ENCODE measurements around the gene HMCES. TPM values are rescaled to one million over a fixed set of nuclear protein-coding genes. Genes with fewer than 3 reads are reported as not detected.

Gene HMCES
- total RNA-seq, 2 donors from 2014 or later = 45.0 to 53.7 TPM

DNA sequence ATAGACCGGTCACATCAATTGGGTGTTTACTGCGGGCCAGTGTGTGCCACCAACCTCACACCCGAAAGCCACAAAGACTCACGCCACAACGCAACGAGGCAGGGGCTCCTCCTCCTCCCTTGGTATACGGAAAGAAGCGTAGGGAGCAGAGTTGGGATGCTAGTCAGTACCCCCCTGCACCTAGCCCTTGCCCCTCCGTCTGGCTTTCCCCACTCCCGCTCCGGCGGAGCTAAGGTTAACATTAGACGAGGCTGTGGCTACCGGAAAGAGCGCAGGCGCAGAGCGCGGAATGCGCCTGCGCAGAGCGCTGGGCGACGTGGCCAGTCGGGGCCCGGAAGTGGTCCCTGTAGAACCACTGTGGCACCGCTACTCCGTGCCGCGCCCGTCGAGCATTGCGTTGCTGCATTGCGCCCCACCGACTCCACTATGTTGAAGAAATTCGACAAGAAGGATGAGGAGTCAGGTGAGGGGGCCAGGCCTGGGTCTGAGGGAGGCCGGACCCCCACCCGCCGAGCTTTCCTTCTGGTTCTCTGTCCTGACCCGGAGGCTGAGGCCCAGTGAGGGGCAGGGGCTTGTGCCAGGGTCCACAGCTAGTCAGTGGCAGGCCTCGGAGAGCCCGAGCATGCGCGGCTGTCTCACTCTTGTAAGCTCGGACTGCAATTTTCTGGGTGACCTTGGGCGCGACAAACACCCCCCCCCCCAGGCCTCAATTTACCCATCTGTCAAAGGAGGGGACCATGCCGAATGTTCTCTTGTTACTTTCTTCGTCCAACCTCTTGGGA lies 29.2 kb upstream of the HMCES start, which contains the start of gene COPG1:
Gene COPG1 (plus strand): TSS at position 323 of the 782 bp plus-strand sequence. CDS start 104 bp downstream, at position 427.
- no peaks in the 10 kb centered on the region for H3K27me3 ChIP-seq
- intact Hi-C loops (cut with DNase I) = loop anchor here (5.0 kb wide), 1 partner anchor 282 kb away; no protein-coding TSS in a partner anchor
- peak within 1 kb of the TSS; percentile 83 for H3K4me3 ChIP-seq
- peaks cover 10% of the 10 kb centered on the region for H3K4me1 ChIP-seq
- H3K9me3 ChIP-seq = no peaks in the 10 kb centered on the region
- peaks cover 25% of the 10 kb centered on the region for H3K36me3 ChIP-seq
- peak within 1 kb of the TSS; percentile 90 for H3K27ac ChIP-seq
- H3K9ac ChIP-seq (ENCODE audit: low read depth in 2 of 2, low read length in 2 of 2) = peak within 1 kb of the TSS; percentile 98 to 100
- peak; percentile 88 for DNase-seq
- TF ChIP-seq, protein P1, sequence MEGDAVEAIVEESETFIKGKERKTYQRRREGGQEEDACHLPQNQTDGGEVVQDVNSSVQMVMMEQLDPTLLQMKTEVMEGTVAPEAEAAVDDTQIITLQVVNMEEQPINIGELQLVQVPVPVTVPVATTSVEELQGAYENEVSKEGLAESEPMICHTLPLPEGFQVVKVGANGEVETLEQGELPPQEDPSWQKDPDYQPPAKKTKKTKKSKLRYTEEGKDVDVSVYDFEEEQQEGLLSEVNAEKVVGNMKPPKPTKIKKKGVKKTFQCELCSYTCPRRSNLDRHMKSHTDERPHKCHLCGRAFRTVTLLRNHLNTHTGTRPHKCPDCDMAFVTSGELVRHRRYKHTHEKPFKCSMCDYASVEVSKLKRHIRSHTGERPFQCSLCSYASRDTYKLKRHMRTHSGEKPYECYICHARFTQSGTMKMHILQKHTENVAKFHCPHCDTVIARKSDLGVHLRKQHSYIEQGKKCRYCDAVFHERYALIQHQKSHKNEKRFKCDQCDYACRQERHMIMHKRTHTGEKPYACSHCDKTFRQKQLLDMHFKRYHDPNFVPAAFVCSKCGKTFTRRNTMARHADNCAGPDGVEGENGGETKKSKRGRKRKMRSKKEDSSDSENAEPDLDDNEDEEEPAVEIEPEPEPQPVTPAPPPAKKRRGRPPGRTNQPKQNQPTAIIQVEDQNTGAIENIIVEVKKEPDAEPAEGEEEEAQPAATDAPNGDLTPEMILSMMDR (IDR thresholded peaks at IDR 0.05) = no peak

DNA sequence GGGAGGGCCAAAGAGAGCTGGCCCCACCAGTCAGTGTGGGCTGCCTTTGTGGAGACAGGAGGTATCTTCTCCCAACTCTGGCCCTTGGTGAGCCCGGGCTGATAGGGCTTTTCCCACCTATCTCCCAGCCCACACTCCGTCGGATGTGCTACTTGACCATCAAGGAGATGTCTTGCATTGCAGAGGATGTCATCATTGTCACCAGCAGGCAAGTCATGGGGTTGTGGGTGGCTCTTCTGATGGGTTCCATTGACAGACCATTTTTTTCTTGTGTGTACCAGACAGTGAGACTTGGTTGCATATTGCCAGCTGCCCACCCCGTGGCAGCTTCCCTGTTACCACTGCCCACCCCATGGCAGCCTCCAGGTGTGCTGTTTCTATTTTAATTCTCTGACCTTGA lies 25.9 kb upstream of the HMCES start:
- no peak for DNase-seq
- Histone ChIP-seq H3K27me3 (no peaks in the 10 kb centered on the region), H3K9me3 (no peaks in the 10 kb centered on the region), H3K27ac (no peak overlapping the region), H3K4me1 (peaks cover 10% of the 10 kb centered on the region), H3K36me3 (peaks cover 57% of the 10 kb centered on the region), H3K9ac (ENCODE audit: low read depth in 2 of 2, low read length in 2 of 2) (no peak overlapping the region), H3K4me3 (no peak overlapping the region)
- intact Hi-C loops (cut with DNase I) = no loop called here
- TF ChIP-seq, protein P1 (IDR thresholded peaks at IDR 0.05) = no peak

- H3K27me3 ChIP-seq = no peaks in the 10 kb centered on the region
- no peak overlapping the region for H3K27ac ChIP-seq
- intact Hi-C loops (cut with DNase I) = no loop called here
- H3K4me3 ChIP-seq = no peak overlapping the region
- H3K9me3 ChIP-seq = no peaks in the 10 kb centered on the region
- H3K4me1 ChIP-seq = peaks cover 5% of the 10 kb centered on the region
- TF ChIP-seq, protein P1 (IDR thresholded peaks at IDR 0.05) = no peak
- DNase-seq = no peak
- peaks cover 71% of the 10 kb centered on the region for H3K36me3 ChIP-seq
- H3K9ac ChIP-seq (ENCODE audit: low read depth in 2 of 2, low read length in 2 of 2) = no peak overlapping the region
Observed at GRCh38 chr3:129254536-129255230, 24.0 kb upstream of the HMCES start.

- H3K9ac ChIP-seq (ENCODE audit: low read depth in 2 of 2, low read length in 2 of 2) = no peak overlapping the region
- TF ChIP-seq, protein P1 (IDR thresholded peaks at IDR 0.05) = no peak
- H3K4me3 ChIP-seq = no peak overlapping the region
- DNase-seq = no peak
- no peaks in the 10 kb centered on the region for H3K4me1 ChIP-seq
- no peaks in the 10 kb centered on the region for H3K27me3 ChIP-seq
- H3K36me3 ChIP-seq = peaks cover 83% of the 10 kb centered on the region
- intact Hi-C loops (cut with DNase I) = no loop called here
- no peak overlapping the region for H3K27ac ChIP-seq
- H3K9me3 ChIP-seq = no peaks in the 10 kb centered on the region
Observed at GRCh38 chr3:129256270-129256669, 22.4 kb upstream of the HMCES start.

- peaks cover 82% of the 10 kb centered on the region for H3K36me3 ChIP-seq
- no peak overlapping the region for H3K4me3 ChIP-seq
- no peak overlapping the region for H3K9ac ChIP-seq (ENCODE audit: low read depth in 2 of 2, low read length in 2 of 2)
- TF ChIP-seq, protein P1 (IDR thresholded peaks at IDR 0.05) = no peak
- intact Hi-C loops (cut with DNase I) = no loop called here
- H3K4me1 ChIP-seq = no peaks in the 10 kb centered on the region
- no peak overlapping the region for H3K27ac ChIP-seq
- no peak for DNase-seq
- no peaks in the 10 kb centered on the region for H3K27me3 ChIP-seq
- no peaks in the 10 kb centered on the region for H3K9me3 ChIP-seq
Observed at GRCh38 chr3:129257609-129258008, 21.1 kb upstream of the HMCES start.

All from colonic mucosa (tissue), 4 donors.